Measurements from ENCODE around the gene ZNF317.
"Not testable (repeated sequence)": the region's sequence is repeated elsewhere in the genome, so short reads cannot be mapped to it uniquely, and the experiment has no call there.

Gene ZNF317

GRCh38 chr19:9175326-9175725 is 35.1 kb downstream of the ZNF317 start:
- DNase-seq (ENCODE audit: low spot score): no peak

GRCh38 chr19:9178901-9179300 is 38.7 kb downstream of the ZNF317 start, which contains the start of gene OR7D2:
OR7D2 (plus strand) TSS chr19:9178979; CDS start chr19:9185782, 6,803 bp downstream.
- no peak for DNase-seq (ENCODE audit: low spot score)

- no peak for DNase-seq (ENCODE audit: low spot score)
Measured at GRCh38 chr19:9183000-9183399, 42.8 kb downstream of the ZNF317 start.

- no peak for DNase-seq (ENCODE audit: low spot score)
Measured at GRCh38 chr19:9187191-9187590, 47.0 kb downstream of the ZNF317 start.

- no peak for DNase-seq (ENCODE audit: low spot score)
Measured at GRCh38 chr19:9189535-9189934, 49.3 kb downstream of the ZNF317 start.

GRCh38 chr19:9198044-9198443 is 57.8 kb downstream of the ZNF317 start:
- DNase-seq (ENCODE audit: low spot score): not testable (repeated sequence)

GRCh38 chr19:9205501-9206113 is 65.4 kb downstream of the ZNF317 start:
- peak; percentile 63 for DNase-seq (ENCODE audit: low spot score)
